HG02870 (cell line): ENCODE data around the gene LCMT1.
"Not testable (repeated sequence)": the region's sequence is repeated elsewhere in the genome, so short reads cannot be mapped to it uniquely, and the experiment has no call there.

Experiments used
- ATAC-seq: cut with Tn5 transposase; IDR thresholded peaks from one replicate; pipeline ENCODE4 v1.9.1; 2021; ENCODE audit warnings: mild to moderate bottlenecking, moderate library complexity; ENCODE audit not compliant: unreplicated experiment

Gene LCMT1

GRCh38 chr16:25111403-25112166, at the start of gene LCMT1:
Gene LCMT1, plus strand, starts transcription at chr16:25111742. Its CDS starts 142 bp downstream, at chr16:25111884.
- ATAC-seq, result peak; percentile 86

- no peak for ATAC-seq
Observed at GRCh38 chr16:25063102-25063501, 48.4 kb upstream of the LCMT1 start.

GRCh38 chr16:25063865-25064264, 47.7 kb upstream of the LCMT1 start:
- ATAC-seq, result no peak

- ATAC-seq, result not testable (repeated sequence)
Observed at GRCh38 chr16:25064281-25064680, 47.3 kb upstream of the LCMT1 start.

- no peak for ATAC-seq
Observed at GRCh38 chr16:25064937-25065336, 46.6 kb upstream of the LCMT1 start.

GRCh38 chr16:25065899-25066298, 45.6 kb upstream of the LCMT1 start:
- ATAC-seq, result no peak

- ATAC-seq, result no peak
Observed at GRCh38 chr16:25066426-25066746, 45.2 kb upstream of the LCMT1 start.

- ATAC-seq, result peak; percentile 69
Observed at GRCh38 chr16:25066747-25067631, 44.6 kb upstream of the LCMT1 start.

GRCh38 chr16:25073854-25074253, 37.7 kb upstream of the LCMT1 start:
- no peak for ATAC-seq

- ATAC-seq, result no peak
Observed at GRCh38 chr16:25078386-25078978, 33.1 kb upstream of the LCMT1 start.

- no peak for ATAC-seq
Observed at GRCh38 chr16:25079637-25080378, 31.7 kb upstream of the LCMT1 start.

- ATAC-seq, result no peak
Observed at GRCh38 chr16:25080420-25081131, 31.0 kb upstream of the LCMT1 start.

- ATAC-seq, result no peak
Observed at GRCh38 chr16:25081702-25082101, 29.8 kb upstream of the LCMT1 start.

GRCh38 chr16:25083065-25083464, 28.5 kb upstream of the LCMT1 start:
- no peak for ATAC-seq

- no peak for ATAC-seq
Observed at GRCh38 chr16:25083701-25084100, 27.8 kb upstream of the LCMT1 start.

GRCh38 chr16:25084797-25085196, 26.7 kb upstream of the LCMT1 start:
- ATAC-seq, result no peak

GRCh38 chr16:25087761-25088160, 23.8 kb upstream of the LCMT1 start:
- ATAC-seq, result no peak

GRCh38 chr16:25089351-25089750, 22.2 kb upstream of the LCMT1 start:
- ATAC-seq, result no peak

GRCh38 chr16:25092441-25092840, 19.1 kb upstream of the LCMT1 start:
- no peak for ATAC-seq
